Placental epithelial cell (primary cell): Measurements from ENCODE around the gene RAB12. TPM values are rescaled to one million over a fixed set of nuclear protein-coding genes. Genes with fewer than 3 reads are reported as not detected.

Experiments
- total RNA-seq: library from RNA; depleted of rRNA; stranded (reverse); fragments of >200 nt; gene quantifications from 2 replicates; pipeline ENCODE4 v1.2.3, GENCODE V29; 2012

Gene RAB12
- 60.9 and 61.1 TPM in 2 replicates for total RNA-seq

GRCh38 chr18:8608795-8609658, at the start of gene RAB12:
RAB12 (plus strand) TSS chr18:8609437; CDS start chr18:8609440, 3 bp downstream.

Other genes starting within 250 kb of the RAB12 start
- 49.2 and 50.6 TPM in 2 replicates for gene MTCL1, start 96.1 kb downstream of the RAB12 start, total RNA-seq